Measurements from ENCODE around the gene SLC25A38. TPM values are rescaled to one million over a fixed set of nuclear protein-coding genes. Genes with fewer than 3 reads are reported as not detected.

Gene SLC25A38
- total RNA-seq, 2 donors from 2014 or later = 39.9 to 55.4 TPM

DNA sequence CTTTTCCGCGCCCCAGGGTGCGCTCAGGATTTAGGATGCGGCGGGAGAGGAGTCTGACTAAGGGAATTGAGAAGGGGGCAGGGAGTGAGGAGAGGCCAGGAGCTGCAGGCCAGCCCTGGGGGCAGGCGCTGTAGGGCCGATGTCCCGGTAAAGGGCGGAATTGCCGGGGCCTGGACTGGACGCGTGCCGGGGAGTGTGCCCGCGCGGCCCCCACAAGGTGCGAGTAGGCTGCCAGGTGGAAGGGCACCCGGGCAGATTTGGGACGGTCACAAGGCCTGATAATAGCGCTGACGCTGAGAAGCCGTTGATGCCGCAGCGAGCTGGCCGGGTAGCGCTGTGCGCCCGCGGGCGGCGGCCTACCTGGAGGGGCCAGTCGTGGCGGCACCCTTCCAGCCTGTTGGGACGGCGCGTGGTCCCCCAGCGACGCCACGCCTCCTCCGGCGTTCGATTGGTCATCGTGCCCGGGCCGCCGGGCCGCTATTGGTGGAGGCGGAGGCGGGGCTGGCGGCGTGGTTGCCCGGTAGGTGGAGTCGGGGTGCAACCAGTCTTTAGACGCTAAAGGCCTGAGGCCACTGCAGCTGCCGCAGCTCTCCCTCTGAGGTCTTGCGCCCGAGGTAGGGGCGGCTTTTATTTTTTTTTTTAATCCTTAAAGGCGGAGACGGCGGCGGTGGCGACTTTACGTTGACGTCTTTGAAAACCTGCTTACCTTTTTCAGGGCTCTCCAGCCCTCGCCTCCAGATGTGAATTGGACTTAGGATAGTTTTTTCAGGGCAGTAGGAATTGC lies 903 bp downstream of the SLC25A38 start:
- peaks cover 46% of the 10 kb centered on the region for H3K4me1 Mint-ChIP-seq
- H3K9me3 ChIP-seq (ENCODE audit: control insufficient read depth, low read length, poor library complexity, severe bottlenecking) = no peaks in the 10 kb centered on the region
- DNase-seq = peak; percentile 93 to 95 (median 93)
- H3K27ac Mint-ChIP-seq = peak overlapping the region; percentile 98
- ATAC-seq = peak; percentile 83
- H3K27me3 Mint-ChIP-seq = no peaks in the 10 kb centered on the region
- no peaks in the 10 kb centered on the region for H3K36me3 Mint-ChIP-seq (ENCODE audit: low read depth)
- peak overlapping the region; percentile 99 for H3K4me3 Mint-ChIP-seq

DNA sequence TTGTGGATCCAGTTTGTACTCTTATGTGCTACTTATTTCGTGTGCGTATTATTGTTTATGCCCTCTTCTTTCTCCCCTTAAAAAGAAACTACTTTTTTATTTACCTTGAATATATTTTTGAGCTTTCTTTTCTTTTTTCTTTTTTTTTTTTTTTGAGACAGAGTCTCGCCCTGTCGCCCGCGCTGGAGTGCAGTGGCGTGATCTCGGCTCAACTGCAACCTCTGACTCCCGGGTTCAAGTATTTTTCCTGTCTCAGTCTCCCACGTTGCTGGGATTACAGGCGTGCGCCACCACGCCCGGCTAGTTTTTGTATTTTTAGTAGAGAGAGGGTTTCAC lies 1.5 kb downstream of the SLC25A38 start:
- no peaks in the 10 kb centered on the region for H3K27me3 Mint-ChIP-seq
- DNase-seq (no peak), ATAC-seq (no peak)
- H3K9me3 ChIP-seq (ENCODE audit: control insufficient read depth, low read length, poor library complexity, severe bottlenecking) = no peaks in the 10 kb centered on the region
- no peaks in the 10 kb centered on the region for H3K36me3 Mint-ChIP-seq (ENCODE audit: low read depth)
- H3K27ac Mint-ChIP-seq = peak overlapping the region; percentile 98
- peaks cover 51% of the 10 kb centered on the region for H3K4me1 Mint-ChIP-seq
- peak overlapping the region; percentile 99 for H3K4me3 Mint-ChIP-seq

DNA sequence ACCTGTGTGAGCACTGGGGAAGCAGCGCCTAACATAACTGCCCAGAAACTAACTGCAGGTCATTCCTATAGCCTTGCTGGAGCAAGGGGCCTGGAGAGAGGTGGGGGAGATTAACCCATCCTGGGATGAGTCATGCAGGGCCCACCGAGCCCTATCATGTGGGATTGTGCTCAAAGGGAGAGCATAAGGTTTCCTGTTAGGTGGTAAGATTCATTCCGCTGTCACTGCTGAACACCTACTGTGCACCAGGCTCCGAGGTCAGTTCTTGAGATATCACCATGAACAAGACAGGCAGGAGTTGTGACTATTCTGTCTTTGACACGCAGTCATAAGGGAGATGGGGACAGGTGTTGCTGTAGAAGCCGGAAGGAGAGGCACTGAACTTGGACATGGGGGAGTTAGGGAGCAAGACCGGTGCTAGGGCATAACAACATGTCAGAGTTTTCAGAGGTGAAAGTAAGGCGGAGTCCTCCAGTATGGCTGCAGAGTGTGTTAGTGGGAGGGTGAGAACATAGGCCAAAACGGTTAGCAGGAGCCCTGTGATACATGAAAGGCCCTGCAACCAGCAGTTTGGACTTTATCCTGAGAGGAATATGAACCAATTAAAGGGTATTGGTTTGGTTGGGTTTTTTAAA lies 2.4 kb downstream of the SLC25A38 start:
- peak in 1 of 3 donors; percentile 14 for DNase-seq
- Mint-ChIP-seq H3K27me3 (no peaks in the 10 kb centered on the region), H3K36me3 (ENCODE audit: low read depth) (peaks cover 1% of the 10 kb centered on the region), H3K27ac (peak overlapping the region; percentile 98), H3K4me1 (peaks cover 52% of the 10 kb centered on the region), H3K4me3 (peak overlapping the region; percentile 99)
- H3K9me3 ChIP-seq (ENCODE audit: control insufficient read depth, low read length, poor library complexity, severe bottlenecking) = no peaks in the 10 kb centered on the region
- ATAC-seq = no peak

DNA sequence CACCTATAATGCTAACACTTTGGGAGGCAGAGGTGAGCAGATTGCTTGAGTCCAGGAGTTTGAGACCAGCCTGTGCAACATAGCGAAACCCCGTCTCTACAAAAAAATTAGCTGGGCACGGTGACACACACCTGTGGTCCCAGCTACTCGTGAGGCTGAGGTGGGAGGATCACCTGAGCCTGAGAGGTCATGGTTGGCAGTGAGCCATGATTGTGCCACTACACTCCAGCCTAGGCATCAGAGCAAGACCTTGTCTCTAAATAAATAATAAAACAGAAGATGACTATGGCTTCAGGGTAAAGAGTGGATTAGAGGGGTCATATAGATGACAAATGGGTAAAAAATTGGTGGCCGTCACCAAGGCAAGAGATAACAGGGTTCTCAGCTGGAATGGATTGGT lies 3.1 kb downstream of the SLC25A38 start:
- ATAC-seq (no peak), DNase-seq (no peak)
- H3K4me3 Mint-ChIP-seq = peak overlapping the region; percentile 31
- H3K27me3 Mint-ChIP-seq = no peaks in the 10 kb centered on the region
- H3K36me3 Mint-ChIP-seq (ENCODE audit: low read depth) = peaks cover 2% of the 10 kb centered on the region
- peaks cover 54% of the 10 kb centered on the region for H3K4me1 Mint-ChIP-seq
- no peaks in the 10 kb centered on the region for H3K9me3 ChIP-seq (ENCODE audit: control insufficient read depth, low read length, poor library complexity, severe bottlenecking)
- H3K27ac Mint-ChIP-seq = peak overlapping the region; percentile 90

DNA sequence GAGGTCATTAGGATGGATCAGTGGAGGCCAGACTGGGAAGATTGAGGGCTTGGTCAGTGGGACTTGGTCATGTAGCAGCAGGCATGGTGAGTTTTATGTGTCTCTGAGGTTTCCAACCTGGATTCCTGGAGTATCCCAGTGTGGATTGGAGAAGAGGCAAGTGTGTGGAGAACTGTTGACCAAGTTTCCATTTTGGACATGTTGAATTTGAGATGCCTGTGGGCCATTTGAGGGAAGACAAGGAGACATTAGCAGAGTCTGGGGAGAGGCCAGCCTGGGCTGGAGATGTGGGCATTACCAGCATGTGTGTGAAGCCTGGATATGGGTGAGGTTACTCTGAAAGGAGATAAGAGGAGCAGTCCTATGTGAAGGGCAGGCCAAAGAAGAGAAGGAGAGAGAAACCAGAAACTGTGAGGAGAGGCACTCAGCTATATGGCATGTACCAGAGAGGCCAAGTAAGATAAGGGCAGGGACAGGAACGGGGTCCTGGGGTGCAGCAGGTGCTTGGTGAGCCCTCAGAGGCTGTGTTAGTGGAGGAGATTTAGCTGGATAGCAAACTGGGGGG lies 4.3 kb downstream of the SLC25A38 start:
- Mint-ChIP-seq H3K36me3 (ENCODE audit: low read depth) (peaks cover 2% of the 10 kb centered on the region), H3K4me3 (peak overlapping the region; percentile 78), H3K27ac (peak overlapping the region; percentile 94), H3K27me3 (no peaks in the 10 kb centered on the region), H3K4me1 (peaks cover 57% of the 10 kb centered on the region)
- no peak for DNase-seq
- ATAC-seq = no peak
- H3K9me3 ChIP-seq (ENCODE audit: control insufficient read depth, low read length, poor library complexity, severe bottlenecking) = no peaks in the 10 kb centered on the region

DNA sequence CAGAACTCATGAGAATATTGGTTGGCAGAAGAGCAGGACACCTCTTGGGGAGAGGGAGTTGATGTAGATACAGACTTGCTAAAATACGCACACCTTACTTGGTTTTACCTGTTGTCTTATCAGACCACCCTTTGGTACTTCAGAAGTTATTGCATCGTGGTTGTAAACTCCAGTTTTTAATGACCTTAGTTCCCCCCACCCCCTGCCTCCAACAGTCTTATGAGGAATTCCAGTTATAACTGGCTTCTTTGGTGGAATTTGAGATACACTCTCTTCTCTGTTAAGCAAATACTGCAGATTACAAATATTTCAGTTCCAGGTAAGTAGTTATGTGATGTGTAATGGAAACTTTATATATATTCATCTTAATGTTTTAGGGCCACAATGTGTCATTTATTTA lies 5.0 kb downstream of the SLC25A38 start:
- H3K36me3 Mint-ChIP-seq (ENCODE audit: low read depth) = peaks cover 2% of the 10 kb centered on the region
- no peaks in the 10 kb centered on the region for H3K27me3 Mint-ChIP-seq
- peak overlapping the region; percentile 94 for H3K27ac Mint-ChIP-seq
- ATAC-seq = no peak
- no peak overlapping the region for H3K4me3 Mint-ChIP-seq
- peaks cover 58% of the 10 kb centered on the region for H3K4me1 Mint-ChIP-seq
- no peaks in the 10 kb centered on the region for H3K9me3 ChIP-seq (ENCODE audit: control insufficient read depth, low read length, poor library complexity, severe bottlenecking)
- DNase-seq = no peak

DNA sequence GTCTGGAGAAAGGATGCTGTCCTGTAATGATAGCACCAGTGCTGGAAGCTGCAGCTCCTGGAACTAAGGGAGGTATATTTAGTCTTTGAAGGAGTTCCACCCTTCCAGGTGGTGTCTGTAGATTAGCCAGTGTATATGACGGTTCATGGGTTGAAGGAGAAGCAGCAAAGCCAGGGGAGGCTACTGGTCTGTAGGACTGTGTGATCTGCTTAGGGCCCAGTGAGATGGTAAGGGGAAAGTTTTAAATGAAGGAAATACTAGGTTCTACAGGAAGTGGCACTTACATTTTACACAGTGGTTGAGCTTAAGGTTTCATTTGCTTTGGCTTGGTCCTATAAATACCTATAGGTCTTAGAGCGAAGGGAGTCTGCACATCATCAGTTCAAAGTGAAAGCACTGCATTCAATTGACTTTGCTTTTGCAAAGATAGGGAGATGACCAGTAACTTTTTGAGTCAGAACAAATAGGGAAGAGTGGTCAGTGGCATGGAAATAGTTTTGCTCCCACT lies 5.6 kb downstream of the SLC25A38 start:
- Mint-ChIP-seq H3K27me3 (no peaks in the 10 kb centered on the region), H3K4me1 (peaks cover 59% of the 10 kb centered on the region), H3K27ac (peak overlapping the region; percentile 94), H3K36me3 (ENCODE audit: low read depth) (peaks cover 2% of the 10 kb centered on the region), H3K4me3 (peak overlapping the region; percentile 71)
- H3K9me3 ChIP-seq (ENCODE audit: control insufficient read depth, low read length, poor library complexity, severe bottlenecking) = no peaks in the 10 kb centered on the region
- DNase-seq = no peak
- ATAC-seq = no peak

DNA sequence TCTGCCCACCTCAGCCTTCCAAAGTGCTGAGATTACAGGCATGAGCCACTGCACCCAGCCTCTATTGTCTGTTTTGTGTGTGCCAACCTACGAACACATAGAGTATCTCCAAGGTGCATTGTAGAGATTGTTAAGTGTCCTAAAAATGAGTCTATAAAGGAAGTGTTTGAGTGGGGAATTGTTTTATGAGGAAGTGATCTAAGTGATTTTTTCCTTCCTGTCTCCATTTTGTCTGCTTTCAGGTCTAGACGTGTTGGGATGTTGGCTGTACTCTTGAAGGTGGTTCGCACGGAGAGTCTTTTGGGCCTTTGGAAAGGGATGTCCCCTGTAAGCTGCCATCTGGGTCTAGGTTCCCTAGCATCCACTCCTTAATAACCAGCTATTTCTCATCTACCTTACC lies 7.0 kb downstream of the SLC25A38 start:
- Mint-ChIP-seq H3K4me1 (peaks cover 57% of the 10 kb centered on the region), H3K27me3 (no peaks in the 10 kb centered on the region), H3K27ac (peak overlapping the region; percentile 94), H3K4me3 (peak overlapping the region; percentile 21), H3K36me3 (ENCODE audit: low read depth) (peaks cover 2% of the 10 kb centered on the region)
- ATAC-seq = no peak
- H3K9me3 ChIP-seq (ENCODE audit: control insufficient read depth, low read length, poor library complexity, severe bottlenecking) = no peaks in the 10 kb centered on the region
- DNase-seq = no peak

DNA sequence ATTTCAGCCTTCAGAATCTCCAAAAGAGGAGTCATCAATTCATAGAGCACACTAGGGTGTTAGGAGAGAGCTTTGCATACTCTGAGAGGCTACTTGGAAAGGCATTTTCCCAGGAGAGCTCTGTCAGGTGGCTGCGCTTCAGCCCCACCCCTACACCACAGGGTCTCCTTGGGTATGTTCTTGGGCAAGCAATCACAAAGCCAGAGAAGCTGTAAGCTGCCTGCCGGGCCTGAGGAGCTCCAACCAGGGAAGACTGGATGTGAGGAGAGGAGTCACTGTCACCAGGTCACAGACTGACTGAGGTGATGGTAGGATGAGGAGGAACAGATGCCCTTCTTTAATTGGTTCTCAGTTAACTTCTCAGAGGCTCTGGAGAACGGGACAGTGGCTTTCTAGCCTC lies 13.5 kb downstream of the SLC25A38 start:
- no peaks in the 10 kb centered on the region for H3K9me3 ChIP-seq (ENCODE audit: control insufficient read depth, low read length, poor library complexity, severe bottlenecking)
- Mint-ChIP-seq H3K4me1 (peaks cover 14% of the 10 kb centered on the region), H3K27me3 (no peaks in the 10 kb centered on the region), H3K36me3 (ENCODE audit: low read depth) (no peaks in the 10 kb centered on the region), H3K27ac (peak overlapping the region; percentile 81), H3K4me3 (no peak overlapping the region)
- DNase-seq (no peak), ATAC-seq (no peak)

DNA sequence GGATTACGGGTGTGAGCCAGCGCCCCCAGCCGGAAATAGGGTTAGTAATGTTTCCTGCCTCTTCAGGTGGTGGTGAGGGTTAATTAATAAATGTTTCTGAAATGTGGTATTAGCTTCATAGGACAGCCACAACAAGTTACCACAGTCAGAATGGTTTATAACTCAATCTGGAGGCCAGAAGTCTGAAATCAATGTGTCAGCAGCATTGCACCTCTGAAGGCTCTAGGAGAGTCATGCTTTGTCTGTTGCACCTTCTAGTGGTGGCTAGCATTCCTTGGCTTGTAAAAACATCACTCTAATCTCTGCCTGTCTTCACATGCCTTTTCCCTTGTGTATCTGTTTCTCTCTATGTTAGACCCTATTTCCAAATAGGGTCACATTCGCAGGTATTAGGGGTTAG lies 15.5 kb downstream of the SLC25A38 start:
- H3K36me3 Mint-ChIP-seq (ENCODE audit: low read depth) = no peaks in the 10 kb centered on the region
- peaks cover 6% of the 10 kb centered on the region for H3K4me1 Mint-ChIP-seq
- H3K4me3 Mint-ChIP-seq = no peak overlapping the region
- H3K27ac Mint-ChIP-seq = peak overlapping the region; percentile 81
- H3K27me3 Mint-ChIP-seq = no peaks in the 10 kb centered on the region
- H3K9me3 ChIP-seq (ENCODE audit: control insufficient read depth, low read length, poor library complexity, severe bottlenecking) = no peaks in the 10 kb centered on the region
- DNase-seq (no peak), ATAC-seq (no peak)

DNA sequence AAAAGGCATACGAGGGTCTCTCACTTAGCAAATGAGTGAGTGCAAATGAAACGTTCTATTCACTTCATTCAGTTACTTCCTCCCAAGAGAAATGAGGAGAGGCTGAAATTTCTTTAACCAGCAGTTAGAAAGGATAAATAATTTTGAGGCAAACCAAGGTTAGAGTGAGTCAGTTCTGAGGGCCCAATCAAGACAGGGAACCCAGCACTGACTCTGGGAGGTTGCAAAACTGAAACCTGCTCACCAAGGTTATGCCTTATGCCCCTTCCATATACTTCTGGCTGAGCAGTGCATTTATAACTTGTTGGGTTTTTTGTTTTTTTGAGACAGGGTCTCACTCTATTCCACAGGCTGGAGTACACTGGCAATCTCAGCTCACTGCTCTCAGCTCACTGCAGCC lies 18.8 kb downstream of the SLC25A38 start:
- no peak for DNase-seq

DNA sequence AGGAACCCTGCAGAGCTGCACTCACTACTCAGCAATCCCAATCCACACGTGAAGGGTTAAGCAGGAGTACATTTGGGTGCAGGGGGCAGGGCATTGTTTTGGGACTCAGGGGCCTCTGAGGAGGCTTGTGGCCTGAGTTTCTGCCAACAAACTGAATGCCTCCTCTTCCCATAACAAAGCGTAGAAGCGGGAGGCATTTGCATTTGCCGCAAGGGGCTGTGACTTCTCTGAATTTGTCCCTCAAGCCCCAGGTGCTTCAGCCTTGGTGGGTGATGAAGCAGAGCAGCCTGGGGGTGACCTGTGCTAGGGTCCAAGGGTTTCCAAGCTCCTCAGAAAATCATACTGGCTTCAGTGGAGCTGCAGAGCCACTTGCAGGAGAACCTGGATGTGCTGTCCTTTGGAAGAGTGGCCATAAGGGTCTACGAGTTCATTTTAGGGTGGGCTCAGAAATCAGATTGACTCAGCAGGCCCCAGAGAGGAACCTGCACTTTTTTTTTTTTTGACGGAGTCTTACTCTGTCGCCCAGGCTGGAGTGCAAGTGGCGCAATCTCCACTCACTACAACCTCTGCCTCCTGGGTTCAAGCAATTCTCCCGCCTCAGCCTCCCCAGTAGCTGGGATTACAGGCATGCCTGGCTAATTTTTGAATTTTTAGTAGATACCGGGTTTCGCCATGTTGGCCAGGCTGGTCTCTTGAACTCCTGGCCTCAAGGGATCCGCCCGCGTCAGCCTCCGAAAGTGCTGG lies 21.9 kb downstream of the SLC25A38 start:
- peak overlapping the region; percentile 98 for H3K27ac Mint-ChIP-seq
- peaks cover 4% of the 10 kb centered on the region for H3K36me3 Mint-ChIP-seq (ENCODE audit: low read depth)
- peaks cover 26% of the 10 kb centered on the region for H3K4me1 Mint-ChIP-seq
- H3K9me3 ChIP-seq (ENCODE audit: control insufficient read depth, low read length, poor library complexity, severe bottlenecking) = no peaks in the 10 kb centered on the region
- H3K27me3 Mint-ChIP-seq = no peaks in the 10 kb centered on the region
- no peak overlapping the region for H3K4me3 Mint-ChIP-seq
- DNase-seq (no peak), ATAC-seq (no peak)

More for the DNA sequence above, 18.8 kb downstream of the SLC25A38 start:
- no peak overlapping the region for H3K4me3 Mint-ChIP-seq
- H3K27me3 Mint-ChIP-seq = no peaks in the 10 kb centered on the region
- peaks cover 9% of the 10 kb centered on the region for H3K4me1 Mint-ChIP-seq
- peaks cover 2% of the 10 kb centered on the region for H3K36me3 Mint-ChIP-seq (ENCODE audit: low read depth)
- no peaks in the 10 kb centered on the region for H3K9me3 ChIP-seq (ENCODE audit: control insufficient read depth, low read length, poor library complexity, severe bottlenecking)
- no peak for ATAC-seq
- H3K27ac Mint-ChIP-seq = no peak overlapping the region

Measured in T-helper 17 cell (primary cell).